HG03558 (cell line): ENCODE measurements around the gene IQGAP2.
"Not testable (repeated sequence)": the region's sequence is repeated elsewhere in the genome, so short reads cannot be mapped to it uniquely, and the experiment has no call there.

Experiments
- ATAC-seq: cut with Tn5 transposase; IDR thresholded peaks from one replicate; pipeline ENCODE4 v1.9.1; 2021; ENCODE audit warnings: moderate number of reproducible peaks; ENCODE audit not compliant: unreplicated experiment; ENCODE audit errors: extremely low read depth

IQGAP2 gene

DNA sequence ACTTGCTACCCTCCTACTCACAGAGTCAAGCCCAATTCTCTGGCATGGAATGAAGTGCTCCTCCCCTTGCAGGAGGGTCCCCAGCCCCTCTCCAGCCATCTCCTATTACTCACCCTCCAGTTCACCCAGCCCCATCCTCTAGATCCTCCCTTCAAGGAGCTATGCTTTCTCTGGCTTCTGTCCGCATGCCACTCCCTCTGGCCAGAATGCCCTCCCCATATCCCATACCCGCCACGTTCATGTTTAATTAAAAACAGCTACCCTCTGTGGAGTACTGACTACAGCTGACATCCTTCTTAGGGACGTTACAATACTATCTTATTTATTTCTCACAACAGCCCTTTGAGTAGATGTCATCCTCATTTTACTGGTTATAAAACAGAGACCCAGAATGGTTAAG, 315.8 kb downstream of the IQGAP2 start:
- ATAC-seq, result no peak

DNA sequence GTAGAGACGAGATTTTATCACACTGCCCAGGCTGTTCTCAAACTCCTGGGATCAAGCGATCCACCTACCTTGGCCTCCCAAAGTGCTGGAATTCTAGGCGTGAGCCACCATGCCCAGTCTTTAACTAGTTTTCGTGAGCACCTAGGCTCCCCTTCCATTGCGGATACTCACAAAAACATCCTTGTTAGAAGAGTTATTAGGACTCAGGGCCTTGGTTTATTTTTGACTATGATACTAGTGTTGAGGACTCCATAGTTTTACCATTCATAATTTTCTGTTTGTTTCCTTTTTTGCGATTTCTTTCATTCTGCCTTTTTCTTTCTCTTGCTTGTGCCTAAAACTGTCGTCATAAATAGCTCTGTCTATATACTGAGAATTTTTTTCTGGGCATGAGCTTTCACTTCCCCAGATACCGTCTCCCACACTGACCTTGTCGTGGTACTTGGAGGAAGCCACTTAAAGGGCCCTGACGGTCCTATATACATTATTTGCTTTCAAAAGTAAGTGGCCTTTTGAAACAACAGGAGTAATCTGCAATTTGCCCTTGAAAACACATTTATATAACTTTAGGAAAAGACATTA, 318.0 kb downstream of the IQGAP2 start:
- ATAC-seq, result peak; percentile 91

DNA sequence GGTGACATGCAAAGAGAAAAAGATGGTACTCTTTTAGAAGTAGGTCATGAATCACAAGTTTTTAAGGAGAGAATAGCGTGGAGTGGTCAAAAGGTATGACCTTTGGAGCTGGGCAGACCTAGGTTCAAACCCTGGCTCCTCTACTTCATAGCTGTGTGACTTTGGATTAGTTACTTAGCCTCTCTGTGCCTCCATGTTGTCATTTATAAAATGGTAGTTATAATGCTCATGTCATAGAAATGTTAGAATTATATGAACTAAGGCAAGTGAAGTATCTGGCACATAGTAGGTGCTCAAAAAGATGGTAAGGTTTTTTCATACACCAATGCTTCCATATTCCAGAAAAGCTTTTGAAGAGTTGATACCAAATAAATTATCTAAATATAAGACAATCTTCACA, 320.2 kb downstream of the IQGAP2 start:
- no peak for ATAC-seq

DNA sequence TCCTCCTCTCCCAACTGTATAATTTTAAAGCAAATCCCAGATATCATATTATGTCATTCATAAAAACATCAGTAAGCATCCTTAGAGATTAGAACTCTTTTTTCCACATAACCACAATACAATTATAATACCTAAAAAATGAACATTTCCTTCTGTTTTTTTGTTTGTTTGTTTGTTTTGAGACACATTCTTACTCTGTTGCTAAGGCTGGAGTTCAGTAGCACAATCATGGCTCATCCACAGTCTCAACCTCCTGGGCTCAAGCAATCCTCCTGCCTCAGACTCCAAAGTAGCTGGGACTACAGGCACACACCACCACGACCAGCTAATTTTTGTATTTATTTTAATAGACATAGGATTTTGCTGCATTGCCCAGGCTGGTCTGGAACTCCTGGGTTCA, 320.8 kb downstream of the IQGAP2 start:
- ATAC-seq, result no peak

DNA sequence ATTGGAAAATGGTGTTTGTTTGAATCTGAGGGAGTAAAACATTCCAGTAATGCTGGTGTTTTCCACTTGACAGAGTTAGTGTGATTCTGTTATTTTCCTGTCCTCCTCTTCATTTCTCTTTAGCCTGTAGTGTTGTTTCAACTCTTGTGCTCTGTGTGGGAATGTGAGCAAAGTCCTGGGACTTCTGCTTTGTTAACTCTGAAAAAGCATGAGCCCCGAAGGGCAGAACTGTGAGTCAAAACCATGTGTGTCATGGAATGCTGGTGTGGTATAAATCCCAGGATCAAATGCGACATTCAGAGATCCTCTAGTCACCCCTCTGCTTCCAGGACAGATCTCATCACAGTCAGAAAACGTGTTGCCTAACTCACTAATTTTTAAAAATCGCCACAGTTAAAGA, 321.8 kb downstream of the IQGAP2 start:
- ATAC-seq, result no peak

DNA sequence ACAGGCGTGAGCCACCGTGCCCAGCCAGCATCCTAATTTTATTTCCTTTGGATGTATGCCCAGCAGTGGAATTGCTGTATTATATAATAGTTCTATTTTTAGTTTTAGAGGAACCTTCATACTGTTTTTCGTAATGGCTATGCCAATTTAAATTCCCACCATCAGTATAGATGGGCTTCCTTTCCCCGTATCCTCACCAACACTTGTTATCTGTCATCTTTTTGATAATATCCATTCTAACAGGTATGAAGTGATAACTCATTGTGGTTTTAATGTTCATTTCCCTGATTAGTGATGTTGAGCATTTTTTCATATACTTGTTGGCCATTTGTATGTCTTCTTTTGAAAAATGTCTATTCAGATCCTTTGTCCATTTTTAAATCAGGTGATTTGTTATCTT, 325.9 kb downstream of the IQGAP2 start:
- ATAC-seq, result no peak

DNA sequence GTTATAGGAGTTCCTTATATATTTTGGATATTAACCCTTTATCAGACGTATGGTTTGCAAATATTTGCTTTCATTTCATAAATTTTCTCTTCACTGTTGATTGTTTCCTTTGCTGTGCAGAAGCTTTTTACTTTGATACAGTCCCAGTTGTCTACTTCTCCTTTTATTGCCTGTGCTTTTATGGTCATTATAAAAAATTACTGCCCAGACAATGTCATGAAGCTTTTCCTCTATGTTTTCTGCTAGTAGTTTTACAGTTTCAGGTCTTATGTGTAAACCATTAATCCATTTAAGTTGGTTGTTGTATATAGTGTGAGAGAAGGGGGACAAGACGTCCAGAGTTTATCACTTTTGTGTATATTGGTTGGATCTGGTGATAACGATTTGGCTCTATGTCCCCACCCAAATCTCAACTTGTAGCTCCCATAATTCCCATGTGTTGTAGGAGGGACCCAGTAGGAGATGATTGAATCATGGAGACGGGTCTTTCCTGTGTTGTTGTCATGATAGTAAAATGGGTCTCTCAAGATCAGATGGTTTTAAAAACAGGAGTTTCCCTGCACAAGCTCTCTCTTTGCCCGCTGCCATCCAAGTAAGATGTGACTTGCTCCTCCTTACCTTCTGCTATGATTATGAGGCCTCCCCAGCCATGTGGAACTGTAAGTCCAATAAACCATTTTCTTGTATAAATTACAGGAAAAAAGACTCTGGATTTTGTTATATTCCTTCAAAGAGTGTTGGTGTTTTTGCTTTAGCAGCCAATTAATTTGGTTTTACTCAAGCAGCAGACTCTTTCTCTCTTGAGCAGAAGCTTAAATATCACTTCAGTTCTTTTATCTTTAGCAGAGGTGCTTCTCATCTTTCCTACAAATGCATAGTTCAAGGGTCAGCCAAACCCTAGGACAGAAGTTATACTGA, 326.5 kb downstream of the IQGAP2 start:
- ATAC-seq, result no peak

DNA sequence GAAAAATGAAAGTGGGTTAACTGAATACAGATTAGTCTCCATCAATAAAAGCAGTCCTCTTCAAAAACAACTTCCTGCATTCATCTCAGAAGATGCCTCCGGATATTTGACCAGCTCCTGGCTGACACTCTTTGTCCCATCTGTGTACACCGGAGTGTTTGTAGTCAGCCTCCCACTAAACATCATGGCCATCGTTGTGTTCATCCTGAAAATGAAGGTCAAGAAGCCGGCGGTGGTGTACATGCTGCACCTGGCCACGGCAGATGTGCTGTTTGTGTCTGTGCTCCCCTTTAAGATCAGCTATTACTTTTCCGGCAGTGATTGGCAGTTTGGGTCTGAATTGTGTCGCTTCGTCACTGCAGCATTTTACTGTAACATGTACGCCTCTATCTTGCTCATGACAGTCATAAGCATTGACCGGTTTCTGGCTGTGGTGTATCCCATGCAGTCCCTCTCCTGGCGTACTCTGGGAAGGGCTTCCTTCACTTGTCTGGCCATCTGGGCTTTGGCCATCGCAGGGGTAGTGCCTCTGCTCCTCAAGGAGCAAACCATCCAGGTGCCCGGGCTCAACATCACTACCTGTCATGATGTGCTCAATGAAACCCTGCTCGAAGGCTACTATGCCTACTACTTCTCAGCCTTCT, 329.4 kb downstream of the IQGAP2 start:
- no peak for ATAC-seq

DNA sequence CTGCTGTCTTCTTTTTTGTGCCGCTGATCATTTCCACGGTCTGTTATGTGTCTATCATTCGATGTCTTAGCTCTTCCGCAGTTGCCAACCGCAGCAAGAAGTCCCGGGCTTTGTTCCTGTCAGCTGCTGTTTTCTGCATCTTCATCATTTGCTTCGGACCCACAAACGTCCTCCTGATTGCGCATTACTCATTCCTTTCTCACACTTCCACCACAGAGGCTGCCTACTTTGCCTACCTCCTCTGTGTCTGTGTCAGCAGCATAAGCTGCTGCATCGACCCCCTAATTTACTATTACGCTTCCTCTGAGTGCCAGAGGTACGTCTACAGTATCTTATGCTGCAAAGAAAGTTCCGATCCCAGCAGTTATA, 329.9 kb downstream of the IQGAP2 start:
- ATAC-seq, result no peak

DNA sequence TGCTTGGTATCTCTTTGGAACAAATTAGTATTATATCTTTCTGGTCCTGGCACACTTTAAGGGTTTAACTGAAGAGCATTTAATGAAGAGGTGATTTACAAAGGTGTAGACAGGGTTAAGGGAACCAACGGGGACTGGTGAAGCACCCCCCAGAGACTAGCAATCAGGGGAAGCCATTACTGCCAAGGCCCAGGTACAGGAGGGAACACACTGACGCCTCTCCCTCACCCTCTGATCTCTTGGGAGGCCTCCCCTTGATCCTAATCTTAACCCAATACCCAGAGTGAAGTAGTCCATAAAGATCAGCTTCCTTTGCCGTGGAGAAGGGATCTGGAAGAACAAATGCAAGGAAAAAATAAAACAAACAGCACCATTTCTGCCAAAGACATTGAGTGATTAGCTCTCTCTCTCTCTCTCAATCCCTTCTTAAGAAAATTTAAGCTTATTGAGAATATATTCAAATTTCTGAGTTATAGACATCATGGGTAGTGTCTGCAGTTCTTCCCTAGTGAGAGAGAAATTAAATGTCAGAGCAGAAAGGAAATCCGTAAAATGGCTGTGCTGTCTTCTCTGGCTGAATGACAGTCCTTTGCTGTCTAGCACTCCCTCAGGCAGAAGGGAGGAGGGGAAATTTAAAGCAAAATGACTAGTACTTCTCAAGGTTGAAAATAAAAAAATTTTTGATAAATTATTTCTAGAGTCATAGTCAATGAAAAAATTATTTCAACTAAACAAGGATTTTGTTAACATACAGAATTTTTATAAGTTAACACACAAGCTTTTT, 332.9 kb downstream of the IQGAP2 start:
- no peak for ATAC-seq

DNA sequence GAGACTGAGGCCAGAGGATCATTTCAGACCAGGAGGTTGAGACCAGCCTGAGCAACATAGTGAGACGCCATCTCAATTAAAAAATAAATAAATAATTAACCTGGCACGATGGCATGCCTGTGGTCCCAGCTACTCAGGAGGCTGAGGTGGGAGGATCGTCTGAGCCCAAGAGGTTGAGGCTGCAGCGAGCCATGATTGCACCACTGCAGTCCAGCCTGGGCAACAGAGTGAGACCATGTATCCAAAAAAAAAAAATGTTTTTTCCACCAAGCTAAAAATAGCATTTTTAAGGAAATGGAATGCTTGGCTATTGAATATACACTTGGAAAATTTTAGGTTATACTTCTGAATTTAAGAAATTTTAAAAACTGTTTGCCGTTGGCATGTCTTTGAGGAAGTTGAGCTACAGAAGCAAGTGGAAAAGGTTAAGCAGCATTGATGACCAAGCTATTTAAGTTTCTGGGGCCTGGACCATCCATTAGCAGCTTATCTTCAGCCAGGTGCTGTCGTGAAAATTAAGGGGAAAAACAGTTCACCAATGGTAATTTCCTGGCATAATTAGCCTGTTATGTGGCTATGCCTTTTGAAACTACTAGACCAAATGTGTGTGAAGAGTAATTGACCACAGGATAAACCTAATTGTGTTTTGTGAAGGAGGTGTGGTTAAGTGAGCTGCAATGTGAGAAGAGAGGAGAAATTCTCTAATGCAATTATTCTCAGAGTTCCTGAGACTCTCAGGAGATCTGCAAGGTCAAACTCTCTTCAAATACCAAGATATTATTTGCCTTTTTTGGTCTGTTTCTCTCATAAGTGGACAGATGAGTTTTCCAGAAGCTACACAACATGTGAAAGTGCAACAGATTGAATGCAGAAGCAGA, 333.8 kb downstream of the IQGAP2 start:
- ATAC-seq, result no peak

DNA sequence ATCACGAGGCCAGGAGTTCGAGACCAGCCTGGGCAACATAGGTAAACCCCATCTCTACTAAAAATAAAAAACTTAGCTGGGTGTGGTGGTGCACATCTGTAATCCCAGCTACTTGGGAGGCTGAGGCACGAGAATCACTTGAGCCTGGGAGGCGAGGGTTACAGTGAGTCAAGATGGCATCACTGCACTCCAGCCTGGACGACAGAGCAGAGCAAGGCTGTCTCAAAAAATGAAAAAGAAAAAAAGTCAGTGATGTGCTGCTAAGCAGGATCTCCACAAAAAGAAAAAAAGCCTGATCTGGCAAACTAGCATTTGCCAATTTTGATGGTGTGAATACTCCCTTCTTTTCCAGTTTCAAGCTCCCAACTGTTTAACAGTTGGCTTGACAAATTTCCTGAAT, 334.8 kb downstream of the IQGAP2 start:
- ATAC-seq, result no peak

DNA sequence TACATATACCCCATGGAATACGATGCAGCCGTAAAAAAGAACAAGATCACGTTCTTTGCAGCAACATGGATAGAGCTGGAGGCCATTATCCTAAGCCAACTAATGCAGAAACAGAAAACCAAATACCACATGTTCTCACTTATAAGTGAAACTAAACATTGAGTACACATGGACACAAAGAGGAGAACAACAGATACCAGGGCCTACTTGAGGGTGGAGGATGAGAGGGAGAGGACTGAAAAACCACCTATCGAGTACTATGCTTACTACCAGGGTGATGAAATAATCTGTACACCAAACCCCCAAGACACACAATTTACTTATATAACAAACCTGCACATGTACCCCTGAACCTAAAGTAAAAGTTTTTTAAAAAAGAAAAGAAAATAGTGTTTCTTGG, 338.4 kb downstream of the IQGAP2 start:
- ATAC-seq, result not testable (repeated sequence)

DNA sequence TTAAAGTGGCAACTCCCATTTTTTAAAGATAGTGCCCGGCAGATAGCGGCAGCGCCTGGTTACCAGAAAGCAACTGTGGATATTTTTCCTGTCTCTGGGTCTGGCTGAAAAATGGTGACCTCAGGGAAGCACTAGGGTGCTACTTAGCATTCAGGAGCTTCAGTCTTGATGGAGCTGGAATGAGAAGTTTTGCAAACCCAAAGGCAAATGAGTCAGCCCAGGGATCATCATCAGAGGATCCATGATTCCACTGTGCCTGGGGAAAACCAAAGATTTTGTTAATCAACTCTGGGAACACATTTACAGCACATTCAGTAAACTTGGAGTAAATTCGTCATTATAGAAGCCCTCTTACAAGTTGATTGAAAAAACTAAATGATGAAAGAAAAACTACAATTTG, 339.5 kb downstream of the IQGAP2 start:
- no peak for ATAC-seq

DNA sequence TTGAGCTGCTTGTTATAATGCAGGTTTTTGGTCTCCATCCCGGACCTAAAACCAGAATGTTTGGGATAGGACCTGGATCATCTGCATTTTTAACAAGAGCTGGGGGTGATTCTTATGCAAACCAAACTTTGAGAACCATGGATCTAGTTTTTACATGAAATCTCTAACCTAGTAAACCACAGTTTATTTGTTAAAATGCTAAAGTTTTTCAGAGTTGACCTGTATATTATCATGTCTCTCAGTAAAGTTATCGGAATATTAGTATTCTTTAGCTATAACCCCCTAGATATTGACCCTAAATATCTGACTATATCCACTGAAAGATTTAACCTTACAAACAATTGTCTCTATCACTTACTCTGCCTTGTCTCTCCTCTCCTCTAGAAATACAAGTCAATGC, 341.5 kb downstream of the IQGAP2 start:
- ATAC-seq, result no peak

DNA sequence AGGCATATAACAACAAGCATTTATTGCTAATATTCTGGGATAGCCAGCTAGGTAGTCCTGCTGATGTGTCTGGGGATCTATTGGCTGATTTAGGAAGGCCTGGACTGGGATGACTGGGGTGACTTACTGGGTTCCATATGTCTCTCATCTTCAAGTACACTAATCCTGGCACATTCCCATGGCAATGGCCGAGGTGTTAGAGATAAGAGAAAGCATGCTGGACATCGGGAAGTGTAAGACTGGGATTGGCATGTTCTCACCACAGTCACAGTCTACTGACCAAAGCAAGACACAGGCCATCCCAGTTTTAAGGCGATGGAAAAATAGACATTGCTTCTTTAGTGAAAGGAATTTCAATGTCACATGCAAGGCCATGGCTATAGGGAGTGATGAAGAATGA, 342.6 kb downstream of the IQGAP2 start:
- ATAC-seq, result no peak

DNA sequence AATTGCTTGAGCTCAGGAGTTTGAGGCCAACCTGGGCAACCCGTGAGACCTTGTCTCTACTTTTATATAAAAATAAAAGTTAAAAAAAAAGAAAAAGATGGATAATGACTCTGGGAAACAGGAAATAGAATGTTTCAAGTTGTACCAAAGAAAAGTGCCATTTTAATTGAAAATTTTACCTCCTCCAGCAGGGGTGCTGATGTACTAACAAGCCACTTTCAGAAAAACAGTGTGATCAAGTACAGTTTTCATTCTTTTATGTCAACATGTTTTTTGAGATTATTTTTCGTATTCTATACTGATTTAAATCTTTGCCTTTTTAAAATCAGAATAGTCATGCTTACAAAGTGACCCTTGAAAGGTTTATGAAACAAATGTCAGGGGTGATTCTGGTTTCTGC, 343.6 kb downstream of the IQGAP2 start:
- no peak for ATAC-seq

DNA sequence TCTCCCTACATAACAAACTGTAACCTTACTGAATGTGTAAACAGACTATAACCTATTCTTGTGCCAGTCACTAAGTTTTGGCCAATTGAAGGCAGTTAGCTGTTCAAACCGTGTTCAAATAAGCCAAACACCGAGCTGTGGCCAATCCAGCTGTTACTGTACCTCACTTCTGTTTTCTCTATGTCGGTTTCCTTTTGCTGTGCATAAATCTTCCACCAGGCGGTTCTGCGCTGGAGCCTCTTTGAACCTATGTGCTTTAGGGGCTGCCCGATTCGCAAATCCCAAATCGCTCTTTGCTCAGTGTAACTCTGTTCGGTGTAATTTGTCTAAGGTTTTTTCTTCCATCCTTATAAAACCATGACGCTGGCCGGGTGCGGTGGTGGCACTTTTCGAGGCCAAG, 344.6 kb downstream of the IQGAP2 start:
- ATAC-seq, result no peak

DNA sequence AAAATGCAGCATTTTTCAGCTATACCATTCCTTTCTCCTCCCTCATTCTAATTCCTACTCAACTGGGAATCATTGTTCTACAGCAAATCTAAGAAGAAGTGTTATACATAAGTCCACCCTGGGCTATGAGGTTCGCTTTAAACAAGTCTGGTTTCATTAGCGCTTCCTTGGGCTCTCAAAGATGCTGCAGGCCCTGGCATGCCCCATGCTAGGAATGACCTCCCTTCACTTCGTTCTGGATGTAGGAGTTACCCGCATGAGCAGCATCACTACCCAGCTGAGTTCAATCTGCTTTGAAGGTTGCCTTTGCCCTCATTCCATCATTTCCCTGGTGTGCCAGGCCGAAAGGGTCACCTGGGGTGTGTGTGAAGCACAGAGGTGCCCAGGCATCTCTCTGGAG, 348.2 kb downstream of the IQGAP2 start:
- ATAC-seq, result no peak

DNA sequence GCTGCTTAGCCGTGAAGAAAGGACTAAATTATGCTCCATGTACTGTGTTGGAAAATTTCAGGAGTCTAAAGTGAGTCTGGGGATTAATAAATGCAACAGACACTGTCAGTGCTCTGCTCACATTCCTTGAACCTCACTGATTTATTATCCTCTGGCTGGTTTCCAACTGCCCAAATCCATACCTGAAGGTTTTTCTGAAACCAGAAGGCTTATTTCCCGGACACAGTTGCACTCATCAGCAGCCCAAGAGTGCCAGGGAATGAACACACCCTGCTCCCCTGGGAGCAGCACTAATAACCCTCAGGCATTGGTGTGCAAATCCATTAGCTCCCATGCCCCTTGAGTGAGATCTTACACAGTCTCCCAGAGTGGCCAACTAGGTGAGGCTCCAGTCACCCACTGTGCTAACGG, 351.6 kb downstream of the IQGAP2 start:
- no peak for ATAC-seq
